A549 (cell line): Measurements from ENCODE around the gene ADD3. TPM values are rescaled to one million over a fixed set of nuclear protein-coding genes. Genes with fewer than 3 reads are reported as not detected.

Experiments
- ATAC-seq, 2 experiments: fragments of 200-7000 bp in 1 of 2; fragments of >200 bp in 1 of 2; cut with Nextera tagmentation in 1 of 2; cut with Tn5 transposase in 1 of 2; 3 replicates each; pipeline versions ENCODE4 v1.8.0 to v1.9.1; 2018 to 2020; ENCODE audit warnings: mild to moderate bottlenecking in 1 of 2, moderate library complexity in 1 of 2
- CTCF ChIA-PET: fragments of 300-600 bp; sonication (Branson Sonifier 250); formaldehyde crosslinking; extraction: SDS; loops from one replicate; lab custom pipeline; 2021; ENCODE audit warnings: antibody characterized with exemption, inconsistent platforms; lab: Yijun Ruan, JAX
- POLR2A ChIA-PET: fragments of 350-600 bp; formaldehyde crosslinking; extraction: SDS; loops from one replicate; lab custom pipeline; 2021; ENCODE audit warnings: antibody characterized with exemption, inconsistent platforms; lab: Yijun Ruan, JAX
- DNase-seq, 2 experiments: peaks; one replicate each; pipeline versions ENCODE4 v3.0.0 to v3.0.0-alpha.2; 2011 to 2016; ENCODE audit warnings: low read depth in 1 of 2, low spot score in 1 of 2
- FAIRE-seq: peaks from 2 replicates; lab custom pipeline; 2011; peaks lifted over from hg19 to GRCh38; lab: Jason Lieb, UNC
- H3K27ac ChIP-seq, 2 experiments: fragments of >200 bp; sonication (Bioruptor Twin); formaldehyde crosslinking; 3 replicates each; pipeline ENCODE4 v1.5.1; 2016 to 2017
- H3K4me1 ChIP-seq: fragments of >200 bp; sonication (Bioruptor Twin); formaldehyde crosslinking; 3 replicates; pipeline ENCODE4 v1.6.1; 2016
- H3K4me2 ChIP-seq: fragments of >200 bp; sonication (Bioruptor Twin); formaldehyde crosslinking; 3 replicates; pipeline ENCODE4 v1.6.1; 2016
- H3K4me3 ChIP-seq: fragments of >200 bp; sonication (Bioruptor Twin); formaldehyde crosslinking; 3 replicates; pipeline ENCODE4 v1.5.1; 2016
- H3K9me3 ChIP-seq: fragments of >200 bp; sonication (Bioruptor Twin); formaldehyde crosslinking; 3 replicates; pipeline ENCODE4 v1.6.1; 2016
- BHLHE40 ChIP-seq: IDR thresholded peaks from 2 replicates; pipeline ENCODE4 v1.6.1; 2012; ENCODE audit warnings: low read depth, low read length, inconsistent platforms
- CBX2 ChIP-seq: fragments of 200-600 bp; sonication (generic); IDR thresholded peaks from 2 replicates; pipeline ENCODE4 v1.6.1; 2016; ENCODE audit warnings: low read depth, mild to moderate bottlenecking, borderline replicate concordance
- CEBPB ChIP-seq, 2 experiments: fragments of >200 bp in 1 of 2; sonication (Bioruptor Twin) in 1 of 2; formaldehyde crosslinking in 1 of 2; IDR thresholded peaks; 2 replicates each; pipeline ENCODE4 v1.6.1; 2012 to 2016
- CHD4 ChIP-seq: fragments of 200-600 bp; sonication (generic); IDR thresholded peaks from 2 replicates; pipeline ENCODE4 v1.6.1; 2016; ENCODE audit warnings: antibody characterized with exemption, mild to moderate bottlenecking, borderline replicate concordance
- EP300 ChIP-seq, 2 experiments: fragments of >200 bp; sonication (Bioruptor Twin); formaldehyde crosslinking; IDR thresholded peaks; 2 replicates in 1 of 2; 3 replicates in 1 of 2; pipeline ENCODE4 v1.6.1; 2016 to 2017
- ESRRA ChIP-seq: fragments of 150-350 bp; IDR thresholded peaks from 2 replicates; pipeline ENCODE4 v1.6.1; 2014; ENCODE audit warnings: mild to moderate bottlenecking, low read length, borderline replicate concordance
- FOSL2 ChIP-seq, 2 experiments: fragments of 450-650 bp in 1 of 2; fragments of >200 bp in 1 of 2; sonication (Bioruptor Twin) in 1 of 2; formaldehyde crosslinking; IDR thresholded peaks; 2 replicates each; pipeline versions ENCODE4 v1.5.0 to v1.6.1; 2016 to 2020; ENCODE audit warnings: mild to moderate bottlenecking in 1 of 2, moderate library complexity in 1 of 2
- GATA3 ChIP-seq: IDR thresholded peaks from 2 replicates; pipeline ENCODE4 v1.6.1; 2012; ENCODE audit warnings: borderline replicate concordance
- HOXA7 ChIP-seq: fragments of 250-450 bp; sonication (Bioruptor Pico); IDR thresholded peaks from 2 replicates; pipeline ENCODE4 v1.5.0; 2020; ENCODE audit warnings: mild to moderate bottlenecking, moderate library complexity
- JUN ChIP-seq, 2 experiments: fragments of >200 bp; sonication (Bioruptor Twin); formaldehyde crosslinking; IDR thresholded peaks; 2 replicates in 1 of 2; 3 replicates in 1 of 2; pipeline ENCODE4 v1.6.1; 2016 to 2017
- JUNB ChIP-seq: fragments of >200 bp; sonication (Bioruptor Twin); formaldehyde crosslinking; IDR thresholded peaks from 2 replicates; pipeline ENCODE4 v1.6.1; 2016
- MAFK ChIP-seq: fragments of 450-650 bp; IDR thresholded peaks from 2 replicates; pipeline ENCODE4 v1.6.1; 2014; ENCODE audit not compliant: partially characterized antibody
- NFE2L2 ChIP-seq: fragments of 150-350 bp; conservative IDR thresholded peaks from 2 replicates; pipeline ENCODE4 v1.6.1; 2014; ENCODE audit warnings: low read length
- NR3C1 ChIP-seq: fragments of >200 bp; sonication (Bioruptor Twin); formaldehyde crosslinking; IDR thresholded peaks from 3 replicates; pipeline ENCODE4 v1.6.1; 2017
- PHF8 ChIP-seq: fragments of 200-600 bp; sonication (generic); IDR thresholded peaks from 2 replicates; pipeline ENCODE4 v1.6.1; 2016; ENCODE audit warnings: low read depth, mild to moderate bottlenecking, antibody characterized with exemption, moderate library complexity, borderline replicate concordance
- POLR2A ChIP-seq: IDR thresholded peaks from 2 replicates; pipeline ENCODE4 v1.6.1; 2012; ENCODE audit warnings: mild to moderate bottlenecking, low read length
- RCOR1 ChIP-seq: fragments of 150-350 bp; IDR thresholded peaks from 2 replicates; pipeline ENCODE4 v1.6.1; 2014; ENCODE audit warnings: antibody characterized with exemption, low read length, low read depth
- WGBS: methylation state at CpG from one replicate; pipeline ENCODE4 v1.1.6; 2017; ENCODE audit errors: missing lambda C conversion rate; 5-methylcytosine and 5-hydroxymethylcytosine counted together
- polyA plus RNA-seq, 4 experiments: library from polyadenylated mRNA; depleted of rRNA in 3 of 4; stranded (reverse); fragments of >200 nt; fragmentation: RNase III in 1 of 4; extraction: RNeasy Plus Mini Kit Qiagen cat#74134 plus additional on column Dnase treatment in 1 of 4; gene quantifications; 2 replicates in 3 of 4; 3 replicates in 1 of 4; pipeline ENCODE4 v1.2.3, GENCODE V29; 2011 to 2017
- TF ChIP-seq, protein P1 (sequence below): IDR thresholded peaks from 2 replicates; pipeline ENCODE4 v1.6.1; 2012
- TF ChIP-seq, protein P2 (sequence below): fragments of >200 bp; sonication (Bioruptor Twin); formaldehyde crosslinking; IDR thresholded peaks from 3 replicates; pipeline ENCODE4 v1.6.1; 2016
- TF ChIP-seq, protein P3 (sequence below): fragments of >200 bp; sonication (Bioruptor Twin); formaldehyde crosslinking; IDR thresholded peaks from 2 replicates; pipeline ENCODE4 v1.6.1; 2016
- TF ChIP-seq, protein P4 (sequence below): fragments of >200 bp; sonication (Bioruptor Twin); formaldehyde crosslinking; IDR thresholded peaks from 3 replicates; pipeline ENCODE4 v1.5.1; 2016

The ADD3 gene
- polyA plus RNA-seq, 2 of the 4 experiments (the other 2 are of a cell fraction) = 9.8 to 48.2 TPM

DNA sequence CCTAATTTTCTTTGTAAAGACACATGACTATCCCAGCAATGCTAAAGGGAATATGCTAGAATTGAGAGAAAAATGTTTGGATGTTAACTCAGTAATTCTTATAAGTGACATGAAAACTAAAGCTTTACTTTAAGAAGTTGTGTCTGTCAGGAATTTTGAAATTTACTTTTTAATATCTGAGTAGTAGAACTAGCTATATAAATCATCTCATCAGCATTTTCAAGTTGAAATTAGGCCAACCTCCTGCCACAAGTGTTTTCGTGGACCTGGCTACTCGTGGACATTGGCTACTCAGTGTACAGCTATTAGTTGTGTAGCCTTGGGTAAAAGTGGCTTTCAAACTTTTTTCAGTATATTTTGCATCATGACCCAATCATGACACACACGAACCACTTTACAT, 70.5 kb downstream of the ADD3 start:
- 74% methylated on average over 3 of the region's 3 CpGs for WGBS
- CTCF ChIA-PET = interaction anchor here (1.1 kb wide), 2 partner anchors 21 to 107 kb away, joined by 3 read pairs; no protein-coding TSS in a partner anchor
- POLR2A ChIA-PET = no interaction called here
- FAIRE-seq (no peak), ATAC-seq (no peak), DNase-seq (no peak)
- Histone ChIP-seq H3K4me1 (peaks cover 54% of the 10 kb centered on the region), H3K27ac (no peak overlapping the region), H3K9me3 (no peaks in the 10 kb centered on the region), H3K4me2 (no peak overlapping the region), H3K4me3 (no peak overlapping the region)
- TF ChIP-seq MAFK (peak; percentile 40), CEBPB (IDR thresholded peaks at IDR 0.05) (no peak), NR3C1 (no peak), NFE2L2 (no peak)
- TF ChIP-seq, protein P1, sequence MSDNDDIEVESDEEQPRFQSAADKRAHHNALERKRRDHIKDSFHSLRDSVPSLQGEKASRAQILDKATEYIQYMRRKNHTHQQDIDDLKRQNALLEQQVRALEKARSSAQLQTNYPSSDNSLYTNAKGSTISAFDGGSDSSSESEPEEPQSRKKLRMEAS = no peak

DNA sequence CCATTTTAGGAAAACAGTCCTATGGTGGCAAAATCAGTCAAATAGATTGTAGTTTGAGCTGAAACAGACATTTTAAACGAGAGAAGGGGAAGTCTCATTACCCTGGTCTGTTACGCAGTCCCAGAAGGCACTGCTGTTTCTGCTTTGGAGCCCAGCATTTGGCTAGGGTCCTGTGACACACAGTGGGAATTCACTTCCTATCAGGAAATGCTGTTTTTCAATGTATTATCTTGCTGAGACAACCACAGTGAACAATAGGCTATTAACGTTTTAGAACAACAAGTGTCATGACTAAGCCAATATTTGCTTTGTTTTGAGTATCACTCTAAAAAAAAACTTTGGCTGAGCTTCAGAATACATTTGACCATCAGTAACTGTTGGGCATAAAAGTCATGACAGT, 74.1 kb downstream of the ADD3 start:
- H3K4me2 ChIP-seq = peak overlapping the region; percentile 45
- FAIRE-seq (no peak), DNase-seq (peak; percentile 23 to 54), ATAC-seq (peak; percentile 19 to 80; a peak in 3 of 6 replicates)
- ChIA-PET POLR2A (no interaction called here), CTCF (interaction anchor here (1.3 kb wide), 1 partner anchor 21 kb away, joined by 3 read pairs; no protein-coding TSS in a partner anchor)
- no peaks in the 10 kb centered on the region for H3K9me3 ChIP-seq
- 29% methylated on average over 3 of the region's 3 CpGs for WGBS
- H3K27ac ChIP-seq = no peak overlapping the region
- peaks cover 40% of the 10 kb centered on the region for H3K4me1 ChIP-seq
- no peak overlapping the region for H3K4me3 ChIP-seq
- TF ChIP-seq, protein P2, sequence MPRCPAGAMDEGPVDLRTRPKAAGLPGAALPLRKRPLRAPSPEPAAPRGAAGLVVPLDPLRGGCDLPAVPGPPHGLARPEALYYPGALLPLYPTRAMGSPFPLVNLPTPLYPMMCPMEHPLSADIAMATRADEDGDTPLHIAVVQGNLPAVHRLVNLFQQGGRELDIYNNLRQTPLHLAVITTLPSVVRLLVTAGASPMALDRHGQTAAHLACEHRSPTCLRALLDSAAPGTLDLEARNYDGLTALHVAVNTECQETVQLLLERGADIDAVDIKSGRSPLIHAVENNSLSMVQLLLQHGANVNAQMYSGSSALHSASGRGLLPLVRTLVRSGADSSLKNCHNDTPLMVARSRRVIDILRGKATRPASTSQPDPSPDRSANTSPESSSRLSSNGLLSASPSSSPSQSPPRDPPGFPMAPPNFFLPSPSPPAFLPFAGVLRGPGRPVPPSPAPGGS = no peak
- no peak for TF ChIP-seq BHLHE40
- TF ChIP-seq, protein P3, sequence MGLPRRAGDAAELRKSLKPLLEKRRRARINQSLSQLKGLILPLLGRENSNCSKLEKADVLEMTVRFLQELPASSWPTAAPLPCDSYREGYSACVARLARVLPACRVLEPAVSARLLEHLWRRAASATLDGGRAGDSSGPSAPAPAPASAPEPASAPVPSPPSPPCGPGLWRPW = no peak
- TF ChIP-seq POLR2A = no peak
- no peak for TF ChIP-seq FOSL2 (IDR thresholded peaks at IDR 0.05)
- peak; percentile 57 for TF ChIP-seq FOSL2 (CRISPR knock-in tag; IDR thresholded peaks at IDR 0.05)
- TF ChIP-seq ESRRA = no peak
- TF ChIP-seq JUN (IDR thresholded peaks at IDR 0.05) = no peak
- TF ChIP-seq RCOR1 = no peak
- 0 out of 2 replicates have a peak, but pooled peaks have one; percentile 14 for TF ChIP-seq JUNB
- no peak for TF ChIP-seq CBX2
- peak; percentile 36; the same call in 1 of the 2 replicates for TF ChIP-seq GATA3
- TF ChIP-seq PHF8 = no peak

DNA sequence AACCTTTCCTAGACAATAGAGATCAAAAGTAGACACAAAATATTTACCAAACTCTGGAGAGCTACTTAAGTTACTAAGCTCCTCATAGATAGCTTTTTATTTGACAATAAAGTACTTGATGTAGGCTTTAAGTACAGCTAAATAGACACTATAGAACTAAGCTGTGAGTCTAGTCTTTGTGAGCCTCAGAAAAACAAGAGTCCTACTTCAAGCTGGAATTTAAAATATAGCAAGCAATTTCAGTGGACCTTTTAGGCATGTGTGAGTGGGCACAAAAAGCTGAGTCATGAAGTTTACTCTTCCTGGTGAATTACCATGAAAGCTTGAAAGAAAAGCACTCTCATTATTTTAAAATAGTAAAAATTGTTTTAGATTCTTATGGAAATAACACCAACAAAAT, 76.1 kb downstream of the ADD3 start:
- peak; percentile 97 for TF ChIP-seq MAFK
- TF ChIP-seq NFE2L2 = peak; percentile 54
- TF ChIP-seq JUN (IDR thresholded peaks at IDR 0.05) = no peak
- CTCF ChIA-PET = no interaction called here
- Histone ChIP-seq H3K9me3 (no peaks in the 10 kb centered on the region), H3K27ac (peak overlapping the region in 1 of 2 experiments; percentile 5; a peak in 1 of 6 replicates), H3K4me2 (peak overlapping the region; percentile 13; the same call in 1 of the 3 replicates), H3K4me3 (no peak overlapping the region), H3K4me1 (peaks cover 29% of the 10 kb centered on the region)
- peak in 1 of 2 experiments; percentile 20 for DNase-seq
- no peak for ATAC-seq
- FAIRE-seq = no peak
- POLR2A ChIA-PET = no interaction called here

DNA sequence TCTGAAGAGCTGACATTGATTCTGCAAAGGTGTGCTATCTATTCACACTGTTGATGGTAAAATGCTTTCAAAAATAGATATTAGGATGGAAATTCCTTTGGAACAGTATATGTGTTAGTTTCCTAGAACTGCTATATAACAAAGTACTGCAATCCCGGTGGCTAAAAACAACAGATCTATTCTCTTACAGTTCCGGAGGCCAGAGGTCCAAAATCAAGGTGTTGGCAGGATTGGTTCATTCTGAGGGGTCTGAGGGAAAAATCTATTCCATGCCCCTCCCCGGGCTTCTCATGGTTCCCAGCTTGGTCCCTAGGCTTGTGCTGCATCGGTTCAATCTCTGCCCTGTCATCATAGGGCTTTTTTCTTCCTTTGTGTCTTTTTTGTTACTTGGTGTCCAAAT, 79.9 kb downstream of the ADD3 start:
- TF ChIP-seq RCOR1 = no peak
- no peak for TF ChIP-seq BHLHE40
- TF ChIP-seq, protein P4, sequence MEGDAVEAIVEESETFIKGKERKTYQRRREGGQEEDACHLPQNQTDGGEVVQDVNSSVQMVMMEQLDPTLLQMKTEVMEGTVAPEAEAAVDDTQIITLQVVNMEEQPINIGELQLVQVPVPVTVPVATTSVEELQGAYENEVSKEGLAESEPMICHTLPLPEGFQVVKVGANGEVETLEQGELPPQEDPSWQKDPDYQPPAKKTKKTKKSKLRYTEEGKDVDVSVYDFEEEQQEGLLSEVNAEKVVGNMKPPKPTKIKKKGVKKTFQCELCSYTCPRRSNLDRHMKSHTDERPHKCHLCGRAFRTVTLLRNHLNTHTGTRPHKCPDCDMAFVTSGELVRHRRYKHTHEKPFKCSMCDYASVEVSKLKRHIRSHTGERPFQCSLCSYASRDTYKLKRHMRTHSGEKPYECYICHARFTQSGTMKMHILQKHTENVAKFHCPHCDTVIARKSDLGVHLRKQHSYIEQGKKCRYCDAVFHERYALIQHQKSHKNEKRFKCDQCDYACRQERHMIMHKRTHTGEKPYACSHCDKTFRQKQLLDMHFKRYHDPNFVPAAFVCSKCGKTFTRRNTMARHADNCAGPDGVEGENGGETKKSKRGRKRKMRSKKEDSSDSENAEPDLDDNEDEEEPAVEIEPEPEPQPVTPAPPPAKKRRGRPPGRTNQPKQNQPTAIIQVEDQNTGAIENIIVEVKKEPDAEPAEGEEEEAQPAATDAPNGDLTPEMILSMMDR = no peak
- TF ChIP-seq CHD4 = no peak
- TF ChIP-seq HOXA7 (CRISPR knock-in tag) = no peak
- no peak for TF ChIP-seq PHF8
- no peak for TF ChIP-seq EP300 (IDR thresholded peaks at IDR 0.05)
- no peak for TF ChIP-seq JUNB
- Histone ChIP-seq H3K4me1 (peaks cover 15% of the 10 kb centered on the region), H3K4me3 (no peak overlapping the region), H3K4me2 (no peak overlapping the region), H3K27ac (no peak overlapping the region), H3K9me3 (no peaks in the 10 kb centered on the region)
- FAIRE-seq = no peak
- WGBS = 78% methylated on average over 4 of the region's 4 CpGs
- POLR2A ChIA-PET = no interaction called here
- no peak for DNase-seq
- ATAC-seq = no peak
- CTCF ChIA-PET = no interaction called here
